Muscle of arm (tissue), 12 donors: Measurements from ENCODE around the gene TCF7L2. TPM values are rescaled to one million over a fixed set of nuclear protein-coding genes. Genes with fewer than 3 reads are reported as not detected.

Source experiments
- DNase-seq: peaks from one replicate; pipeline ENCODE4 v3.0.0-alpha.2; 2013
- polyA plus RNA-seq, 12 donors: library from polyadenylated mRNA; unstranded; fragments of 120-200 nt; gene quantifications; one replicate each; pipeline ENCODE4 v1.2.1, GENCODE V29; 2013; ENCODE audit not compliant: insufficient read length in 12 of 12

Gene TCF7L2
- polyA plus RNA-seq, 12 donors: 37.6 to 122 (median 51.4) TPM; not detected in 1

DNA sequence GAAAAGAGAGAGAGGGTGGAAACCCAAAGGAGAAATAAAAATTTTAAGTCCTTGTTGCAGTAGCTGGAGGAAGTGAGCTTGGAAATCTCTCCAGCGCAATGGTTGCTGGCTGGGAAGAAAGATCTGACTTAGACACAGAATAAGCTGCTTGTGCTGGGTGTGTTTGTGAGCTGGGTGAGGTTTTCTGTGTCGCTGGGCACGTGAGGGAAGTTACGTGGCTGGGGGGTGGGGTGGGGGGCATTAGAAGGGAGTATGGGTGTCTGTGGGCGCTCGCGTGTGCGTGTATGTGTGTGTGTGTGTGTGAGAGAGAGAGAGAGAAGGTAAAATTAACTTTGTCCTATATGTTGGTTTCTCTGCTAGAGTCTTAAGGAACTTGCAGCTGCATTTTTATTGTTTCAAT, 11.6 kb downstream of the TCF7L2 start:
- DNase-seq: no peak

GRCh38 chr10:112962343-112962742, 12.3 kb downstream of the TCF7L2 start:
- DNase-seq: no peak

DNA sequence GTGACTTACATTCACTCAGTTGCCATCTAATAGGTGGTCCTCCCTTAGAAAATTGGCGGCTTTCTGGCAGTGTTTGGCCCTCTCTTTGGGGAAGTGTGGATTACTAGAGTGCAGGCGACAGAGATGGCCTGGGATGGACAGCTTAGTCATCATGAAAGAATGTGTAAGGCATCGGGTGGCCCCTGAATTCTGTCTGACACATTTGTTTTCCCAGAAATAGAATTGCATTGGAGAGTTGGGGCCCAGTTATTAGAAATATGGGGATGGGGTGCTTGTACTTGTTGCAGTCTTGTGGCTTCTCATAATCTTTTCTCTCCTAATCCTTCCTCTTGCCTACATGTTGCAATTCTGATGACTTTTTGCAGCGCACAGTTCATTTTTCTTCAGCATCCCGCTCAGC, 13.8 kb downstream of the TCF7L2 start:
- DNase-seq: no peak

GRCh38 chr10:112964482-112964881, 14.4 kb downstream of the TCF7L2 start:
- DNase-seq: no peak

DNA sequence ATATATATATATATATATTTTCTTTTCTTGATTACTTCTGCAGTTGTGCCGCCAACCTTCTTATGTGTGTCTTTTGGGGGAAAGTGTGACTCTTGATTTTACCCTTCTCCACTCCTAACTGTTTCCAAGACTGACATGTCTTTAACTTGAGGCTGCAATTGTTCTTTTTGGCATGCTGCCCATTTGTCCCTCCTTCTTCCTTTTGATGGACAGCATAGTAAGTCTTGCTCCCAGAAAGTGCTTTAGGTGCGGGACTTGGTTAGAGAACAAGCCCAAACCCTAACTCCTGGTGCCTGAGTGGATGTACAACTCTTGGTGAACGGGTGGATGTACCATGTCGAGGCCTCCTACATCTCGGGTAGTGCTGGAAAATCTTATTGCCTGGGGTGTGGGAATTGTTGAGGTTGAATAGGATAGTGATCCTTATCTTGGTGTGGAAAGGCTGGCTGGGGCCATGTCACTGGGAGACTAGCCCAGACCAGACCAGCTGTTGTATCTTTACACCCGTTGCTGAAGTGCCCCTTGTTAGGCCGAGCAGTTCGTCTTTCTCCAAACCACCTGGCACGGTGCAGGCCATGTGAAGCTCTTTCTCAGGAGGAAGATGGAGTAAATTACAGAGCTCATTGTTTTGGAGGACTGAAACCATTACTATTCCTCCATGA, 16.3 kb downstream of the TCF7L2 start:
- no peak for DNase-seq

DNA sequence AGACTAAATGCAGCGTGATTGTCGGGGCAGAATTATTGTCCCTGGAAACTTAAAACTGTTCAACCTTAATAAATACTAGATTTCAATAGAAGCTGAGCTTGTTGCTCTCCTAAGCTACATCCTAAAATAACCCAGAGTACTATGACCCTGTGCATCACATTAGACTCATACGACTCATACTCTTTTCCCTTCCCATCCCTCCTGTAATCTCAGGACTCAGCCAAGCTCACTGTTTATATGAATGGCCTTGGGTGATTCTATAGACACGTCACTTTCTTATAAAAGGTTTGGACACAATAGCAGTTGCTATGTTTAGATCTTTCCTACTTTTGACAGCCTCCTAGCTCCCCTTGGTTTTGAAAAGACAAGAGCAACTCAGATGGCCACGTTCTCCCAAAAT, 17.2 kb downstream of the TCF7L2 start:
- no peak for DNase-seq

DNA sequence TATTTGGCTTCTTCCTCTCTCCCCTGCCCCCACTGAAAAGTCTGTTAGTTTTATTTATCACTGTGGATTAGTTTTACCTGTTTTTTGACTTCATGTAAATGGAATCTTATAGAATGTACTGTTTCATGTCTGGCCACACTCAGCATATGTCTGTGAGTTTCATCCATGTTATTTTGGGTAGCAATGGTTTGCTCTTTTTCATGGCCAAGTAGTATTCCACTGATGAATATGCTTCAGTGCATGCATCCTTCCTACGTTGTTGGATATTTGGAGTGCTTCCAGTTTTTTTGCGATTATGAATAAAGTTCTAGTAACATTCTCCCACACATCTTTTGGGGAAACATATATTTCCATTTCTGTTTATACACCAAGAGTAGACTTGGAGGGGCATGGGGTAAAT, 19.1 kb downstream of the TCF7L2 start:
- no peak for DNase-seq

GRCh38 chr10:112969542-112969941, 19.5 kb downstream of the TCF7L2 start:
- DNase-seq: no peak

DNA sequence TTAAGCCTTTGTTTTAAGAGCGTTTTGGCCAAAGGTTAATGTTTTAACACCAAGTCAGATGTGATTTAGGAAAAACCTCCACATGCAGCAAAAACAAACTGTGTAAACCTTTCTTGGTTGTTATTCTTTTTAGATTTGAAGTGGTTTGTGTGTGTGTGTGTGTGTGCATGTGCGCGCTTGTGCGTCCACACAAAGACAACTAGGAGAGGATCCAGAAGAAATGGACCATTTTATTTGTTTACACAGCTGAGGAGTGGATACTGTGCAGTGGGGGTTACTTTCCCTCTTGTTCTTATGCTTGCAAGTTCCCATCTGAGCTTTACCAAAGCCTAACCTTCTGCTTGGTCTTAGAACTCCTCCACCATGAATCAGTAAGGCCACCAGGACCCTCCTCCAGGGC, 20.0 kb downstream of the TCF7L2 start:
- DNase-seq: no peak

GRCh38 chr10:112972606-112973005, 22.6 kb downstream of the TCF7L2 start:
- DNase-seq: no peak

DNA sequence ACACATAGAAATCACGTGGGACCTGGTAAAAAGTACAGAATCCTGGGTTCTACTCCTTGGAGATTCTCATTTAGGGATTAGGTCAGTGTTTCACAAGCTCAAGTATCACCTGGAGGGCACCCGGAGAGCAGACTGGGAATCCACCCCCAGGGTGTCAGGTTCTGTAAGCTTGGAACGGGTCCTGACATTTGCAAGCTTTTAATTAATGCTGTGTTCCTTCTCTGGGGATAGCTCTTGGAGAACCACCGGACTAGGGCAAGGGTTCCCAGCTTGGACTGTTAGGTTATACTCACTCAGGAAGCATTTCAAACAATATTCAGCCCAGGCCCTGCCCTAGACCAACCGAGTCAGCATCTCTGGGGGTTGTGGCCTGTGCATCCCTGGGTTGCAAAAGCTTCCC, 23.0 kb downstream of the TCF7L2 start:
- DNase-seq: no peak

- DNase-seq: no peak
Observed at GRCh38 chr10:112973805-112974204, 23.8 kb downstream of the TCF7L2 start.

- DNase-seq: no peak
Observed at GRCh38 chr10:112977426-112977898, 27.4 kb downstream of the TCF7L2 start.

DNA sequence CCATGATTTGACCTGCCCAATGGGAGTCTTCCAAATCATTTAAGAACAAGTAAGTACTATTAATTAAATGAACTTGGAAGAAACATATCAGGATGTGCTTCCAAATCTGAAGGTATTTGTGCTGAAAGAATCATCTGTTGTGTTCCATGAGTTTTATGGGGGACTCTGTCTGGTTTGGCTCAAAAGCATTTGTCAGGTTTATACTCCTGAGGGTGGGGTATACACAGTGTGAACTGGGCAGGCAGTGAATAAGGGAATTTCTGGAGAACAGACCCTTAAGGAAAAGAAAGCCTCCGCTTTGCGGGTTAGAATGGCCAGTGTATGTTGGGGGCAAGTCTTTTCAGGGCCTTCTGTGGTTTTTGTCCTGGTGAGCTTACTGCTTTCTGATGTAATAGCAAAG, 29.9 kb downstream of the TCF7L2 start:
- no peak for DNase-seq

- no peak for DNase-seq
Observed at GRCh38 chr10:112980937-112981336, 30.9 kb downstream of the TCF7L2 start.

DNA sequence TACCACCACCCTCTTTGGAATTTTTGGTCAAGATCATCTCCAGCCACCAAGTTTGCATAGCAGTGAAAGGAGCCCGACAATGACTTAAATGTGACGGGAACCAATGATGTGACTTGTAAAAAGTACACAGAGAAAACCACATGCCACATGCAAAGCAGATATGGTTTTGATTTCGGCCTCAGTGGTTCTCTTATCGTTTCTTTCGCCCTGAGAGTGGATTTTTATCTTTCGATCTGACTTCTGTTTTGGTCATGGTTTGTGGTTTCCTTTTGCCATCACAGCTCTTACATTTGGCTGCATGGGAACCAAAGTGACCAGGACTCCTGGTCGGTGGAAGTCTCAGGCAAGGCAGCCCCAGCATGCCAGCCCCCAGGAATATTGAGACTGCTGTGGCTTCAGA, 31.5 kb downstream of the TCF7L2 start:
- DNase-seq: no peak

DNA sequence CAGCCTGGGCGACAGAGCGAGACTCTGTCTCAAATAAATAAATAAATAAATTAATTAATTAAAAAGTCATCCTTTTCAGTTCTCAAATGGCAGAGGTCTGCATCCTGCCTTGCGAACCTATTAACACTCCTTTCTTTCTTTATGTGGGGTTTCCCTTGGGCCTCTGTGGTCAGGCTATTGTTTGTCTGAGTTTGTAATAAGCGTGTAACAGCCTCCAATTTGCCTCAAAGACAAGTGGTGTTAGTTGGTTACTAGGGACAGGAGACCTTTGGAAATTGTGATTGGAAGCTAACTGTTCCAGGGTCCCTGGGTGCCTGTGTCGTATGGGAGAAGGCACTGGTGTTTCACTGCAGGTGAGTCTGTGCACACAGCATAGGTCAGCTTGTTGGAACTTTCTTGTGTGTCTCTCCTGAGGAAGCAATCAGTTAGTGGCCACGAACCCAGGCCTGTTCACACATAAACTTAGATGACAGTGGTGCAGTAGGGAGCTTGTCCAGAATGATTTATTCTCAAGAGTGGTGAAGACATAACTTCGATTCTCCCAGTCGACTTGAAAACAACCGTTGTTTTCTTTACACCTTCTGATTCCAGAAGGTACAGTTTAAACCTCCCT, 33.5 kb downstream of the TCF7L2 start:
- no peak for DNase-seq

GRCh38 chr10:112984756-112985155, 34.7 kb downstream of the TCF7L2 start:
- DNase-seq: no peak

DNA sequence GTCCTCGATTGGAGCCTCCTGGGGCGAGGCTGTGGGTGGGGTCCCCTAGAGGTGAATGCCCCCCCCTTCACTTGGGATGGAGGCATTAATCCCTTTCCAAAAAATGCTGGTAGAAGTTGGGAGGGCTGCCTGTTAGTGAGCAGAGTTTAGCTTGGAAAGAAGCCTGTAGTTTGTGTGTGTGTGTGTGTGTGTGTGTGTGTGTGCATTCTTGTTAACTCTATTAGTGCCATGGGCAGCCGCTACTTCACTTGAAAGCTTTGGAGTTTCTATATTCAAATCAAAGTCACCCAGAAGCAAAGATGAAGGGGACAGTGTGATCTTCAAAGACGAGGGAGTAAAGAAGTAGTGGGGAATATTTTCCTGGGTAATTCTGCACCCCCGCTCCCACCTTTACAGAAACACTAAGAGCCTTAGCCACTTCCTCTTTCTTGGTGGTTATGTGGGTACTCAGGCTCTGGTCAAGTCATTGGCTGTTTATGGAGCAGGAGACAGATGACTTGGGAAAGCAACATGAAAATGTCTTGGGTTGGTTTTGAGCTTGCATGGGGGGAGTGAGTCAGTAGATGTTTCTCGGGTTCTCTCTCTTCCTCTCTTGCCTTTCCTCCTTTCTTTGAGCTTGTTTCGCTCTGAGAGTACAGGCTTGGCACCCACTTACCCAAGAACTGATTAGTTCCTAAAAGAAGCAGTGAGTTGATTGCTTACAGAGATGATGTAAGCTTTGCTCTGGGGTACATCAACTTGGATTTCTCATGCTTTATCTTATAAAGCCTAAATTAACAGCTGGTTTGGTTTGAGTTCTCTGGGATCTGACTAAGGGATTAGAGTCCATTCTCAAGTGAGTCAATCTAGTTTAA, 35.9 kb downstream of the TCF7L2 start:
- DNase-seq: no peak

GRCh38 chr10:112986544-112987190, 36.6 kb downstream of the TCF7L2 start:
- DNase-seq: no peak

- DNase-seq: no peak
Observed at GRCh38 chr10:112988839-112989406, 38.9 kb downstream of the TCF7L2 start.

DNA sequence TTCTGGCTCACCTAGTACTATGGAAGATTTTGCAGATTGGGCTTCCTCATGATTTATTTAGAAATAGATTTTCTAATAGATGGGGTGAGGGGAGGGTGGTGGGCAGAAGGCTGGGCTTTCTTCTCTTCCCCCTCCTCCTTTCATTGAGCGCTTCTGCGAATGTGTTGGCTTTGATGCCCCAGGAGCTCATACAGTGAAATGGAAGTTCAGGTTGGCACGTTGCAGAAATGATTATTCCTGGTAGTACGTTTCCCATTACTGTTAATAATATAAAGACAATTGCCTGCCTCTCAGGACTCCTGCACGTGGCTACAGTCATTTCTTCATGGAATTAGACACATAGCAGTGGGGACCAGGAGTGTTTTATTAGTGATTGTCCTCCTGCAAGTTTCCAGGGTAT, 39.8 kb downstream of the TCF7L2 start:
- no peak for DNase-seq
